Measurements from ENCODE around the gene PRKAG2.

- TF ChIP-seq, protein P1, sequence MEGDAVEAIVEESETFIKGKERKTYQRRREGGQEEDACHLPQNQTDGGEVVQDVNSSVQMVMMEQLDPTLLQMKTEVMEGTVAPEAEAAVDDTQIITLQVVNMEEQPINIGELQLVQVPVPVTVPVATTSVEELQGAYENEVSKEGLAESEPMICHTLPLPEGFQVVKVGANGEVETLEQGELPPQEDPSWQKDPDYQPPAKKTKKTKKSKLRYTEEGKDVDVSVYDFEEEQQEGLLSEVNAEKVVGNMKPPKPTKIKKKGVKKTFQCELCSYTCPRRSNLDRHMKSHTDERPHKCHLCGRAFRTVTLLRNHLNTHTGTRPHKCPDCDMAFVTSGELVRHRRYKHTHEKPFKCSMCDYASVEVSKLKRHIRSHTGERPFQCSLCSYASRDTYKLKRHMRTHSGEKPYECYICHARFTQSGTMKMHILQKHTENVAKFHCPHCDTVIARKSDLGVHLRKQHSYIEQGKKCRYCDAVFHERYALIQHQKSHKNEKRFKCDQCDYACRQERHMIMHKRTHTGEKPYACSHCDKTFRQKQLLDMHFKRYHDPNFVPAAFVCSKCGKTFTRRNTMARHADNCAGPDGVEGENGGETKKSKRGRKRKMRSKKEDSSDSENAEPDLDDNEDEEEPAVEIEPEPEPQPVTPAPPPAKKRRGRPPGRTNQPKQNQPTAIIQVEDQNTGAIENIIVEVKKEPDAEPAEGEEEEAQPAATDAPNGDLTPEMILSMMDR (IDR thresholded peaks at IDR 0.05; ENCODE audit: control extremely low read depth in 1 of 3, insufficient read depth in 1 of 3, low read depth in 1 of 3, low read length in 3 of 3), result no peak
- TF ChIP-seq, protein P2, sequence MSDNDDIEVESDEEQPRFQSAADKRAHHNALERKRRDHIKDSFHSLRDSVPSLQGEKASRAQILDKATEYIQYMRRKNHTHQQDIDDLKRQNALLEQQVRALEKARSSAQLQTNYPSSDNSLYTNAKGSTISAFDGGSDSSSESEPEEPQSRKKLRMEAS (IDR thresholded peaks at IDR 0.05), result no peak
Observed at GRCh38 chr7:151629713-151630272, 247.1 kb downstream of the PRKAG2 start.

All from H1 (cell line).